GM21515 (cell line): ENCODE data around the gene HSP90AB1.
"Not testable (repeated sequence)": the region's sequence is repeated elsewhere in the genome, so short reads cannot be mapped to it uniquely, and the experiment has no call there.

ENCODE experiments used
- ATAC-seq: cut with Tn5 transposase; IDR thresholded peaks from one replicate; pipeline ENCODE4 v1.9.1; 2021; ENCODE audit not compliant: unreplicated experiment

Gene HSP90AB1

GRCh38 chr6:44222486-44223318, 24.2 kb upstream of the HSP90AB1 start:
- ATAC-seq = no peak

GRCh38 chr6:44223319-44224028, 23.4 kb upstream of the HSP90AB1 start, which contains the start of gene SLC29A1:
TSS of gene SLC29A1 (plus strand) at chr6:44223595. CDS start at chr6:44227314, 3,719 bp downstream.
- ATAC-seq = no peak

- ATAC-seq = no peak
Measured at GRCh38 chr6:44224029-44224964, 22.6 kb upstream of the HSP90AB1 start.

GRCh38 chr6:44224965-44225305, 22.0 kb upstream of the HSP90AB1 start:
- ATAC-seq = no peak

GRCh38 chr6:44225579-44226325, 21.1 kb upstream of the HSP90AB1 start:
- ATAC-seq = no peak

GRCh38 chr6:44226368-44227147, 20.3 kb upstream of the HSP90AB1 start:
- ATAC-seq = no peak

- no peak for ATAC-seq
Measured at GRCh38 chr6:44227148-44227793, 19.6 kb upstream of the HSP90AB1 start.

GRCh38 chr6:44228031-44228430, 18.9 kb upstream of the HSP90AB1 start:
- ATAC-seq = no peak

- no peak for ATAC-seq
Measured at GRCh38 chr6:44228433-44228832, 18.5 kb upstream of the HSP90AB1 start.

GRCh38 chr6:44228836-44229235, 18.1 kb upstream of the HSP90AB1 start:
- no peak for ATAC-seq

- no peak for ATAC-seq
Measured at GRCh38 chr6:44229376-44230033, 17.4 kb upstream of the HSP90AB1 start.

- ATAC-seq = no peak
Measured at GRCh38 chr6:44230034-44230675, 16.7 kb upstream of the HSP90AB1 start.

GRCh38 chr6:44231426-44231825, 15.5 kb upstream of the HSP90AB1 start:
- not testable (repeated sequence) for ATAC-seq

GRCh38 chr6:44232676-44233566, 14.0 kb upstream of the HSP90AB1 start:
- ATAC-seq = no peak

GRCh38 chr6:44233567-44234100, 13.3 kb upstream of the HSP90AB1 start:
- no peak for ATAC-seq

GRCh38 chr6:44234101-44235025, 12.5 kb upstream of the HSP90AB1 start:
- no peak for ATAC-seq
